ENCODE results near the gene KCNQ1. TPM values are rescaled to one million over a fixed set of nuclear protein-coding genes. Genes with fewer than 3 reads are reported as not detected.

KCNQ1 gene
- total RNA-seq, 1 experiment from 2014 or later = 10.7 TPM

DNA sequence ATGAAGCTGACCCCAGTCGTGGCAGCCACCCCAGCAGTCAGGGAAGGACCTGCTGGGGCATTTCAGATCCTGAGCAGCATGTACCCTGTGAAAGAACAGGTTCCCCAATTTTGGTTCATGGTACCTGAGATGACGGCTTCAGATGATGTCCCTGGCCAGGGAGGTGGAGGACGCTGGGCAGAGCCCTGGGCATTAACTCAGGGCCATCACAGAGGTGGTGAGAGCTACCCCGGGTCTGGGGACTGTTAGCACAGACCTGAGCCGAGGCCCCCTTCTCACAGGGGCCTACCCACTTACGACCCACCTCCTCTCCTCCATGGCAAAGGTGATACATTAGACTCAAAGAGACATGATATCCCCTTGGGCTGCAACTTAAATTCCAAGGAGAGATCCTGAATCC, 372.6 kb downstream of the KCNQ1 start:
- POLR2A ChIA-PET = no interaction called here
- TF ChIP-seq YY1 (IDR thresholded peaks at IDR 0.05; ENCODE audit: extremely low read depth, insufficient replicate concordance, low read depth, low read length) (no peak), ELF1 (IDR thresholded peaks at IDR 0.05; ENCODE audit: borderline replicate concordance, low read depth) (no peak)
- TF ChIP-seq, protein P1, sequence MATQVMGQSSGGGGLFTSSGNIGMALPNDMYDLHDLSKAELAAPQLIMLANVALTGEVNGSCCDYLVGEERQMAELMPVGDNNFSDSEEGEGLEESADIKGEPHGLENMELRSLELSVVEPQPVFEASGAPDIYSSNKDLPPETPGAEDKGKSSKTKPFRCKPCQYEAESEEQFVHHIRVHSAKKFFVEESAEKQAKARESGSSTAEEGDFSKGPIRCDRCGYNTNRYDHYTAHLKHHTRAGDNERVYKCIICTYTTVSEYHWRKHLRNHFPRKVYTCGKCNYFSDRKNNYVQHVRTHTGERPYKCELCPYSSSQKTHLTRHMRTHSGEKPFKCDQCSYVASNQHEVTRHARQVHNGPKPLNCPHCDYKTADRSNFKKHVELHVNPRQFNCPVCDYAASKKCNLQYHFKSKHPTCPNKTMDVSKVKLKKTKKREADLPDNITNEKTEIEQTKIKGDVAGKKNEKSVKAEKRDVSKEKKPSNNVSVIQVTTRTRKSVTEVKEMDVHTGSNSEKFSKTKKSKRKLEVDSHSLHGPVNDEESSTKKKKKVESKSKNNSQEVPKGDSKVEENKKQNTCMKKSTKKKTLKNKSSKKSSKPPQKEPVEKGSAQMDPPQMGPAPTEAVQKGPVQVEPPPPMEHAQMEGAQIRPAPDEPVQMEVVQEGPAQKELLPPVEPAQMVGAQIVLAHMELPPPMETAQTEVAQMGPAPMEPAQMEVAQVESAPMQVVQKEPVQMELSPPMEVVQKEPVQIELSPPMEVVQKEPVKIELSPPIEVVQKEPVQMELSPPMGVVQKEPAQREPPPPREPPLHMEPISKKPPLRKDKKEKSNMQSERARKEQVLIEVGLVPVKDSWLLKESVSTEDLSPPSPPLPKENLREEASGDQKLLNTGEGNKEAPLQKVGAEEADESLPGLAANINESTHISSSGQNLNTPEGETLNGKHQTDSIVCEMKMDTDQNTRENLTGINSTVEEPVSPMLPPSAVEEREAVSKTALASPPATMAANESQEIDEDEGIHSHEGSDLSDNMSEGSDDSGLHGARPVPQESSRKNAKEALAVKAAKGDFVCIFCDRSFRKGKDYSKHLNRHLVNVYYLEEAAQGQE (IDR thresholded peaks at IDR 0.05; ENCODE audit: low read depth) = no peak
- peaks cover 3 to 14% of the 10 kb centered on the region in 2 experiments; a peak in 2 of 4 replicates for H3K9me3 ChIP-seq (ENCODE audit: control insufficient read depth in 1 of 2, insufficient read depth in 1 of 2, low read depth in 1 of 2, low read length in 2 of 2)
- no peaks in the 10 kb centered on the region for H3K36me3 ChIP-seq (ENCODE audit: control insufficient read depth in 1 of 2, insufficient read depth in 2 of 2, low read length in 2 of 2)
- H3K4me2 ChIP-seq (ENCODE audit: low read length) = no peak overlapping the region
- DNase-seq (ENCODE audit: low read depth, low spot score) (no peak), ATAC-seq (no peak)
- H3K27ac ChIP-seq (ENCODE audit: low read depth, low read length) = no peak overlapping the region
- BruUV-seq (replicated peaks) = no TSS peak
- H4K20me1 ChIP-seq (ENCODE audit: insufficient read depth) = no peaks in the 10 kb centered on the region
- no peaks in the 10 kb centered on the region for H3K79me2 ChIP-seq (ENCODE audit: insufficient read depth, low read length)
- 0 out of 2 replicates have a peak, but pooled peaks cover 2% of the 10 kb centered on the region for H3K27me3 ChIP-seq (ENCODE audit: insufficient read depth, low read length)
- RAD21 ChIA-PET (ENCODE audit: low non-redundant PET in 1 of 2, low total read pairs in 2 of 2, uncharacterized antibody in 2 of 2, unreplicated experiment in 2 of 2) = no interaction called here
- no peak overlapping the region for H3K4me3 ChIP-seq (replicated peaks in 1 of 2; ENCODE audit: low read depth in 1 of 2, low read length in 2 of 2)
- no peaks in the 10 kb centered on the region for H3K4me1 ChIP-seq (ENCODE audit: control insufficient read depth in 1 of 2, insufficient read depth in 2 of 2, low read length in 2 of 2)
- no peak overlapping the region for H3K9ac ChIP-seq (ENCODE audit: low read length)
- CTCF ChIA-PET = no interaction called here
- intact Hi-C loops (cut with micrococcal nuclease) = no loop called here
- H3K9me2 ChIP-seq (ENCODE audit: insufficient read depth) = no peaks in the 10 kb centered on the region
- H2AFZ ChIP-seq (ENCODE audit: low read depth, low read length, poor library complexity, severe bottlenecking) = no peak overlapping the region

DNA sequence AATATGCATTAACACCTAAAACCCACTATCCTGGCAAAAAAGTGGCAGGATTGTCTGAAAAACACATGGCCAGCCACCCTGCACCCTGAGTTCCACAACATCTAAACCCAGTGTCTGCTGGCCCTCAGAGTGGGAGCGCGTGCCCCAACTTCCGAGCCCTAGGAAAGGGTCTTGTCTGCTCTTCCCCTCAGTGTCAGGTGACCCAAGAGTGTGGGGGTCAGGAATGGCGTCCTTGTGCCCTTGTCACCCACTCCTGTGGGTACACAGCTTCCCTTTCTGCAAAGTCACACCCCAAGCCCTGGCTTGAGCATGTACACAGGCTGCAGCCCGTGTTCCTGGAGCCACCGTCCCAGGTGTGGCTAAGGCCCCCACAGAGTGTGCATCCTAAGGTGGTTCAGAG, 373.2 kb downstream of the KCNQ1 start:
- POLR2A ChIA-PET = no interaction called here
- BruUV-seq (replicated peaks) = no TSS peak
- H3K27ac ChIP-seq (ENCODE audit: low read depth, low read length) = no peak overlapping the region

More for the DNA sequence above, 373.2 kb downstream of the KCNQ1 start:
- no peak overlapping the region for H3K4me2 ChIP-seq (ENCODE audit: low read length)
- H4K20me1 ChIP-seq (ENCODE audit: insufficient read depth) = no peaks in the 10 kb centered on the region
- DNase-seq (ENCODE audit: low read depth, low spot score) (no peak), ATAC-seq (no peak)
- ChIA-PET CTCF (no interaction called here), RAD21 (ENCODE audit: low non-redundant PET in 1 of 2, low total read pairs in 2 of 2, uncharacterized antibody in 2 of 2, unreplicated experiment in 2 of 2) (no interaction called here)
- no peak overlapping the region for H3K4me3 ChIP-seq (replicated peaks in 1 of 2; ENCODE audit: low read depth in 1 of 2, low read length in 2 of 2)
- H3K4me1 ChIP-seq (ENCODE audit: control insufficient read depth in 1 of 2, insufficient read depth in 2 of 2, low read length in 2 of 2) = no peaks in the 10 kb centered on the region
- H3K9me3 ChIP-seq (ENCODE audit: control insufficient read depth in 1 of 2, insufficient read depth in 1 of 2, low read depth in 1 of 2, low read length in 2 of 2) = peaks cover 9 to 20% of the 10 kb centered on the region in 2 experiments; a peak in 2 of 4 replicates
- H3K79me2 ChIP-seq (ENCODE audit: insufficient read depth, low read length) = no peaks in the 10 kb centered on the region
- H3K27me3 ChIP-seq (ENCODE audit: insufficient read depth, low read length) = 0 out of 2 replicates have a peak, but pooled peaks cover 2% of the 10 kb centered on the region
- no peaks in the 10 kb centered on the region for H3K9me2 ChIP-seq (ENCODE audit: insufficient read depth)
- H3K36me3 ChIP-seq (ENCODE audit: control insufficient read depth in 1 of 2, insufficient read depth in 2 of 2, low read length in 2 of 2) = no peaks in the 10 kb centered on the region
- H2AFZ ChIP-seq (ENCODE audit: low read depth, low read length, poor library complexity, severe bottlenecking) = no peak overlapping the region
- TF ChIP-seq, protein P2, sequence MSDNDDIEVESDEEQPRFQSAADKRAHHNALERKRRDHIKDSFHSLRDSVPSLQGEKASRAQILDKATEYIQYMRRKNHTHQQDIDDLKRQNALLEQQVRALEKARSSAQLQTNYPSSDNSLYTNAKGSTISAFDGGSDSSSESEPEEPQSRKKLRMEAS (IDR thresholded peaks at IDR 0.05) = no peak
- TF ChIP-seq POLR2AphosphoS5 (IDR thresholded peaks at IDR 0.05; ENCODE audit: low read depth, low read length) (no peak), SIN3A (IDR thresholded peaks at IDR 0.05; ENCODE audit: low read depth) (no peak), ZNF274 (IDR thresholded peaks at IDR 0.05; ENCODE audit: low read depth, low read length) (no peak), ZFX (IDR thresholded peaks at IDR 0.05) (no peak), CEBPB (IDR thresholded peaks at IDR 0.05; ENCODE audit: low read depth) (no peak), RAD21 (IDR thresholded peaks at IDR 0.05; ENCODE audit: low read depth) (no peak)
- TF ChIP-seq, protein P3, sequence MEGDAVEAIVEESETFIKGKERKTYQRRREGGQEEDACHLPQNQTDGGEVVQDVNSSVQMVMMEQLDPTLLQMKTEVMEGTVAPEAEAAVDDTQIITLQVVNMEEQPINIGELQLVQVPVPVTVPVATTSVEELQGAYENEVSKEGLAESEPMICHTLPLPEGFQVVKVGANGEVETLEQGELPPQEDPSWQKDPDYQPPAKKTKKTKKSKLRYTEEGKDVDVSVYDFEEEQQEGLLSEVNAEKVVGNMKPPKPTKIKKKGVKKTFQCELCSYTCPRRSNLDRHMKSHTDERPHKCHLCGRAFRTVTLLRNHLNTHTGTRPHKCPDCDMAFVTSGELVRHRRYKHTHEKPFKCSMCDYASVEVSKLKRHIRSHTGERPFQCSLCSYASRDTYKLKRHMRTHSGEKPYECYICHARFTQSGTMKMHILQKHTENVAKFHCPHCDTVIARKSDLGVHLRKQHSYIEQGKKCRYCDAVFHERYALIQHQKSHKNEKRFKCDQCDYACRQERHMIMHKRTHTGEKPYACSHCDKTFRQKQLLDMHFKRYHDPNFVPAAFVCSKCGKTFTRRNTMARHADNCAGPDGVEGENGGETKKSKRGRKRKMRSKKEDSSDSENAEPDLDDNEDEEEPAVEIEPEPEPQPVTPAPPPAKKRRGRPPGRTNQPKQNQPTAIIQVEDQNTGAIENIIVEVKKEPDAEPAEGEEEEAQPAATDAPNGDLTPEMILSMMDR (IDR thresholded peaks at IDR 0.05 in 2 of 3, conservative IDR thresholded peaks at IDR 0.05 in 1 of 3; ENCODE audit: borderline replicate concordance in 1 of 3, insufficient read depth in 1 of 3, low read depth in 2 of 3, low read length in 2 of 3) = no peak
- intact Hi-C loops (cut with micrococcal nuclease) = no loop called here
- no peak overlapping the region for H3K9ac ChIP-seq (ENCODE audit: low read length)
